DMS 273 (cell line): Measurements from ENCODE around the gene ZNF215.
"Not testable (repeated sequence)": the region's sequence is repeated elsewhere in the genome, so short reads cannot be mapped to it uniquely, and the experiment has no call there.

Experiments used
- DNase-seq: peaks from one replicate; lab custom pipeline; 2025; ENCODE audit not compliant: unreplicated experiment; lab: John Stamatoyannopoulos, UW

The ZNF215 gene

DNA sequence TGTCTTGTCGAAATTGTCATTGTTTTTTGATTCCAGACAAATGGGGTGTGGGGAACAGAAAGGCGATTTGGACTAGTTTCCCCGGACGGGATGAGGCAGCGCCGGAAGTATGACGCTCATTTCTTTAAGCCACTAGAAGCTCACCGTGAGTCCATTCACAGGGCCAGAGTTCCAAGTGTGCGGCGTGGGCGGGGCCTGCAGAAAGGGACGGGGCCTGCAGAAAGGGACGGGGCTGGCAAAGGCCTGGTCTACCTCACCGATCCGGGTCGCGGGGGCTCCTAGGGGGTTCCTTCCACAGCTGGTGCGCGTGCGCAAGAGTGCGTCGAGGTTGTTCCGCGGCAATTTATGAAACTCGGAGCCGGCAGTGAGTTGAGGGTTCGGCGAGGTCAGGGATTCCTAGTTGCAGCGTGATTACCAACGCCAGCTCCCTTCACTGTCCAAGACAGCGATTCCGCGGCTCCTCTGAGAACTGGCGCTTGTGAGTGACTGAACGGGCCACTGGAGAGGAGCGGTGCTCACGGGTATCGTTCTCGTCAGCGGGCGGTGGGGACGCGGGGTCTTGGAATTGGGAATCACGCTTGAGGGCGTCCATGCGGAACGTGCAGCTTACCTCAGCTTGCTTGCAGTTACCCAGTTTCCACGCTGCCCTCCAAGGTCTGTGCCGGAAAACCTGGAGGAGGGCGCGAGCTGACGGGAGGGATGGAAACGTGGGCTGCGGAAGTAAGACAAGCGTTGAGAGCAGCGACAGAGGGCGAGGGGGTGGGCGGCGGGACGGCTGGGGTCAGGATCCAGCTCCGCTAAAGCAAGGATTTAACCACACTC lies at the start of gene ZNF215:
Gene ZNF215 (plus strand): TSS at position 219 of the 822 bp plus-strand sequence. CDS start 5,847 bp downstream, outside the sequence.
- DNase-seq = peak; percentile 15

DNA sequence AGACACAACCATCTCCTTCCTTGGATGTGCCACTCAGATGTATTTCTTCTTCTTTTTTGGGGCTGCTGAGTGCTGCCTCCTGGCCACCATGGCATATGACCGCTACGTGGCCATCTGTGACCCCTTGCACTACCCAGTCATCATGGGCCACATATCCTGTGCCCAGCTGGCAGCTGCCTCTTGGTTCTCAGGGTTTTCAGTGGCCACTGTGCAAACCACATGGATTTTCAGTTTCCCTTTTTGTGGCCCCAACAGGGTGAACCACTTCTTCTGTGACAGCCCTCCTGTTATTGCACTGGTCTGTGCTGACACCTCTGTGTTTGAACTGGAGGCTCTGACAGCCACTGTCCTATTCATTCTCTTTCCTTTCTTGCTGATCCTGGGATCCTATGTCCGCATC lies 49.3 kb upstream of the ZNF215 start:
- DNase-seq = no peak

DNA sequence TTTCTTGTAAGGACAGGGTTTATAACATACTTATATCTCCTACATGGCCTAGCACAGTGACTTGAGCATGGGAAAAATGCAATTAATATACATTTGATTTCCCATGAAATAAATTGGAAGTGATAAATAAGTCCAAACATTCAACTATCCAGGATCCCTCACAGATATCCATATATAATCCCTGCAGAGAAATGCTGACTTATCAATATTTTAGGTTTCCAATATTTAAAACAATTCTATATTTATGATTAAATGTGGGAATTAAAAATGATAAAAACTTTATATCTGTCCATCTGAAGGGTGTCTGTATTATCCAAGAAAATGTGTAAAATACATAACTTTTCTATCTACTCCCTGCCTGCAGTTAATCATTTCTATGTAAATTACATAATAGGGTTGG lies 43.5 kb upstream of the ZNF215 start:
- no peak for DNase-seq

DNA sequence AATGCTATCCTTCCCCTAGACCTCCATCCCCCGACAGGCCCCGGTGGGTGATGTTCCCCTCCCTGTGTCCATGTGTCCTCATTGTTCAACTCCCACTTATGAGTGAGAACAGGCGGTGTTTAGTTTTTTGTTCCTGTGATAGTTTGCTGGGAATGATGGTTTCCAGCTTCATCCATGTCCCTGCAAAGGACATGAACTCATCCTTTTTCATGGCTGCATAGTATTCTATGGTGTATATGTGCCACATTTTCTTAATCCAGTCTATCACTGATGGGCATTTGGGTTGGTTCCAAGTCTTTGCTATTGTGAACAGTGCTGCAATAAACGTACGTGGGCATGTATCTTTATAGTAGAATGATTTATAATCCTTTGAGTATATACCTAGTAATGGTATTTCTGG lies 38.5 kb upstream of the ZNF215 start:
- not testable (repeated sequence) for DNase-seq

DNA sequence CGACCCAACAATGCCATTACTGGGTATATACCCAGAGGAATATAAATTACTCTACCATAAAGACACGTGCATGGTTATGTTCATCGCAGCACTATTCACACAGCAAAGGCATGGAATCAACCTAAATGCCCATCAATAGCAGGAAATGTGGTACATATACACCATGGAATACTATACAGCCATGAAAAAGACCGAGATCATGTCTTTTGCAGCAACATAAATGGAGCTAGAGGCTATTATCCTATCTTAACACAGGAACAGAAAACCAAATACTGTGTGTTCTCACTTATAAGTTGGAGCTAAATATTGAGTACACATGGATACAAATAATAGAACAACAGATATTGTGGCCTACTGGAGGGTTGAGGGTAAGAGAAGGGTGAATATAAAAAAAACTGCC lies 37.4 kb upstream of the ZNF215 start:
- DNase-seq = no peak

DNA sequence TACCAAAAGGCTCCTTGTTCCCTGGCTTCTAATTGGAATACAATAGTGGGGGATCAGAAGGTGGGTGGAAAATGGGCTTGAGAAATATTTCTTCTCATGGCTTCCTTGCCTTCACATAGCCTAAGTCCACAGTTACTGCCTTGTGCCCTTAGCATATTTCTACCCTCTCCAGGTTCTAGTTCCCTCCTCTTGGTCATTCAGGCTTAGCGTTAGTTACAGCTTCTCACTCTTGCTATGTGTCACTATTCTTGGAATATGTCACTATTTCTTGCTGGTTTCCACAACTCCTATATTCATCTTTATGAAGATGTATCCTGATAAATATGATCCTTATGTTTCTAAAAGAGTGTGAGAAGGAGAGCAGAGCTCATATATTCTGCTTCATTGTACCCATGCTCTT lies 36.4 kb upstream of the ZNF215 start:
- no peak for DNase-seq

DNA sequence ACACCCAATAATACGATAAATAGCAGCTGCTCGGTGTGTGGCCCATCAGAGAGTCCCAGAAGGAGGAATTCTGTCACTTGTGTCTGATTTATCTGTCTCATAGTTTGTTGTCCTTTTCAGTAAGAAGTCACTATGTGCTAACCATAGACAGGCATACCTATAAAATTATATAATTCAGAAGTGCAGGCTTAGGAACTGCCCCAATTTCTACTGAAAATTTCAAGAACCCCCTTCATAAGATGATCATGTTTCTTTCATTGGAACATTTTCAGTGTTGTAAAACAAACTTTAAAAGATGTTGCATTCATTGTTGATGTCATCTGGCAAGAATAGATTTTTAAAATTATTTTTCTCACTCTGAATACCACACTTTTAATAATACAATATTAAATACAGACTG lies 33.8 kb upstream of the ZNF215 start, which contains the start of gene OR2D2:
Gene OR2D2 (minus strand): TSS at position 101 of the 400 bp plus-strand sequence. CDS start 0 bp downstream, at position 101.
- no peak for DNase-seq

DNA sequence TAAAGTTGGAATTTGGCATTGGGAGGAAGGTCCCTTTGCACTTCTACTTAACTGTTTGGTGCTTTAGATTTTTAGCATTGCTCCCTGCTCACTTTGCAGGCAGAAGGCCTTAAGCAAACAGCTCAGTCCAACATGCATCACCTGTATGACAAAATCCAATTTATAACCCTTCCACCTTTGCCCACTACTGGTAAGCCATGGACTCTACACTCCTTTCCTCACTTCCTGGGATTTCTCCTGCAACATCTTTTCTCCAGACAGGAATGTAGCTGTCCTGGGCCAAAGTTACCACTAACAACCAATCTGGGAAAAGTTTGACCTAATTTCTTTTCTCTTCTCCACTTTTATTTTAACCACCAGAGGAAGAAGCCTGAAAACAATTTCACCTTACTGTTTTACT lies 32.1 kb upstream of the ZNF215 start:
- DNase-seq = no peak

DNA sequence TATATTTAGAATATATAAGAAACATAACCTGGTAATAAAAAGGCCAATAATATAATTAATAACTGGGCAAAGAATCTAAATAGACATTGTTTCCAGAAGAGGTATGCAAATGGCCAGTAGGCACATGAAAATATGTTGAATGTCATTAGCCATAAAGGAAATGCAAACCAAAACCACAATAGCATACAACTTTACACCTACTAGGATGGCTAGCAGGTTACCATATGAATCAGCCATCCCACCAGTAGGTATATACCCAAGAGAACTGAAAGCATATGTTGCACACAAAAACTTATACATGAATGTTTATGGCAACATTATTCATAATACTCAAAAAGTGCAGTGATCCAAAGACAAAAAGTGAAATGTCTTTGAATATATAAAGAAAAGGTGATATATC lies 31.2 kb upstream of the ZNF215 start:
- no peak for DNase-seq

DNA sequence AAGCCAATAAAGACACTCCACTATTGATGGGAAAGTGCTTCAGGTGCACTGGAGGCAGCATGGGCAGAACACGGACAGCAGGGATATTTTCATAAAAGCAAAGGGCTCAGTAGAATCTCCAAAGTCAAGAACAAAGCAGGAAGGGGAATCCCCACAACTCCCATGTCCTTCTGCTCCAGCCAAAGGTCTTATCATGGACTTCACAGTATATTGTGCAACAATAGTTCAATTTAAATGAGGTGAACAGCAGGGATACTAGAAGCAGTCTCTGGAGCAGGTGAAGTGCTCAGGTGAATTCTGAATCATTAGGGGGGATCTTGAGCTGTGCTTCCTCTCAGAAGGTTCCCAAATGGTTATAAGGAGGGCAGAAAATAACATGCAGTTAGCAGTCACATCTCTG lies 27.3 kb upstream of the ZNF215 start:
- DNase-seq = no peak

DNA sequence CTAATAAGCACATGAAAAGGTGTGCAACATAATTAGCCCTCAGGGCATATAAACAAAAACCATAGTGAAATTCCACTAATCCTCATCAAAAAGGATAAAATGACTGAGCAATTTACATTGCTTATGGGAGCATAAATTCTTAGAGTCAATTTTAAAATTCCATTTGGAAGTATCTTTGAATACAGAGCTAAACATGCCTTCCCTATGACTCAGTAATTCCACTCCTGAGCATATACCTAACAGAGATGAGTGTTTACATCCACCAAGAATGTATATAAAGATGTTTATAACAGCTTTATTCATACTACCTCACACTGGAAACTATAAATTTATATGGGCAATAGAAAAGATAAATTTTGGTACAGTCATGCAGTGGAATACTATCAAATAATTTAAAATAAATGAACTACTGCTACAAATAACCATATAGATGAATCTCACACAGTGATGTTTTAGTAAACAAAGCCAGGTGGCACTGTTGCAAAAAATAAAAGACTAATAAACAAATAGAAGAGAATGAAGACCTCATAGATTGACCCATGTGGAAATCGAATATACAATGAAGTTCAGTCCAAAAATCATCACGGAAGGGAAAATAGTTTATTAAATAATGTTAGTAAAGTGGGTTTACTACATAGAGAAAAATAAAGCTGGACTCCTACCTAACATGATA lies 25.8 kb upstream of the ZNF215 start:
- DNase-seq = no peak

DNA sequence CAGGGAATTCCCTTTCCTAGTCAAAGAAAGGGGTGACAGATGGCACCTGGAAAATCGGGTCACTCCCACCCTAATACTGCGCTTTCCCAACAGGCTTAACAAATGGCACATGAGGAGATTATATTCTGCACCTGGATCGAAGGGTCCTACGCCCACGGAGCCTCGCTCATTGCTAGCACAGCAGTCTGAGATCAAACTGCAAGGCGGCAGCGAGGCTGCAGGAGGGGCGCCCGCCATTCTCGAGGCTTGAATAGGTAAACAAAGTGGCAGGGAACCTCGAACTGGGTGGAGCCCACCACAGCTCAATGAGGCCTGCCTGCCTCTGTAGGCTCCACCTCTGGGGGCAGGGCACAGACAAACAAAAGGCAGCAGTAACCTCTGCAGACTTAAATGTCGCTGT lies 21.4 kb upstream of the ZNF215 start:
- DNase-seq = not testable (repeated sequence)

DNA sequence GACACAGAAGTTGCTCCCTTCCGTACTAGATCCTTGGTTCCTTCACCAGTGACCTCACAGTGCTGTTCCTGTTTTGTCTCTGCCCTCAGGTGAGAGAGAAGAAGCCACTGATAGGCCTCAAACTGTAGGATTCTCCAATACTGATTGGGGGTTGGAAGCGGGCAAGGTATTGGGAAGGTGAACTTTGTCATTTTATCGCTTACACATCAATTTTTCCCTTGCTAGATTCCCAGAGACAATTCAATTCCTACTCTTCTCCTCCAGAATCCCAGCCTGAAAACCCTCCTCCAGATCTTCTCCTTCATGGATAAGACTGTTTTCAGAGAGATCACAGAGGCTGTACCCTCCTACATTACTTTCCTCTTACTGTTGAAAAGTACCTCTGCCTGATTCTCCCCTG lies 14.8 kb upstream of the ZNF215 start:
- DNase-seq = no peak

DNA sequence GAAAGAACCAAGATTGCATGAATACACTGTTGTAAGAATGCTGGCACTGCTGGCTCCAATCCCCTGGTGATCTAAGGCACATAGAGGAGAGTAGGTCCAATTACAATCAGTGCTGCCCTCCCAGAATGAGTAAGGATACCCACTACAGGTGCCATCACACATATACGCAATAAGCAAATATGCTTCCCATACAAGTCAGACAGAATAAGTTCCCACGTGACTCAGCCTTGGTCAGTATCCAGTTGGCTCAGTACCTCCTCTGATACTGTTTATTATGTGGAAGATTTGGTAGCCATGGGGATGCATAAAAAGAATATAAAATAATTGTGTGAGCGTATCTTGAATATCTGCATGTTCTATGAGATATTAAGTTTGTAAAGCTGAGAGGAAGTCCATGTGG lies 14.3 kb upstream of the ZNF215 start:
- DNase-seq = no peak

DNA sequence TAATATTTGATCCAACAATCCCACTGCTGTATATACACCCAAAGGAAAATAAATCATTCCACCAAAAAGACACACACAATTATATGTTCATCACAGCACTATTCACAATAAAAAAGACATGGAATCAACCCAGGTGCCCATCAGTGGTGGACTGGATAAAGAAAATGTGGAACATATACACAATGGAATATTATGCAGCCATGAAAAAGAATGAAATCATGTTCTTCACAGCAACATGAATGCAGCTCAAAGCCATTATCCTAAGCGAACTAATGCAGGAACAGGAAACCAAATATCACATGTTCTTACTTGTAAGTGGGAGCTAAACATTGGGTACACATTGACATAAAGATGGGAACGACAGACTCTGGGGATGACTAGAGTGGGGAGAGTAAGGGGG lies 6.5 kb upstream of the ZNF215 start:
- no peak for DNase-seq

DNA sequence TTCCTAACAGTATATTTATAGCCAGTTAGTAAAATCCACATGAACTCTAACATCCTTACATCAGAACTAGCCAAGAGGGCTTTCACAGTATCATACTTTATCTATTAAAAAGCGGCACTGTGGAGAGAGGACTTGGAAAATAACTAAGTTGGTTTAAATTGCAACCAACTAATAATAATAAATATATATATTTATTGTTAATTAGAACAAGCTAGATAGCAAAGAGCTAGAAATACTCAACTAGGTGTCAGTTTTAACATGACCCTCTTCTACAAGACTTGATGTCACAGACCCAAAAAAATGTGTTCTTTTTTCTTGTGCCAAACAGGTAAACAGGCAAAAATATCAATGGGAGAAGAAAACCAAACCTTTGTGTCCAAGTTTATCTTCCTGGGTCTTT lies 5.5 kb upstream of the ZNF215 start, which contains the start of gene OR2D3:
Gene OR2D3 (plus strand): TSS at position 301 of the 400 bp plus-strand sequence. CDS start 0 bp downstream, at position 301.
- no peak for DNase-seq

DNA sequence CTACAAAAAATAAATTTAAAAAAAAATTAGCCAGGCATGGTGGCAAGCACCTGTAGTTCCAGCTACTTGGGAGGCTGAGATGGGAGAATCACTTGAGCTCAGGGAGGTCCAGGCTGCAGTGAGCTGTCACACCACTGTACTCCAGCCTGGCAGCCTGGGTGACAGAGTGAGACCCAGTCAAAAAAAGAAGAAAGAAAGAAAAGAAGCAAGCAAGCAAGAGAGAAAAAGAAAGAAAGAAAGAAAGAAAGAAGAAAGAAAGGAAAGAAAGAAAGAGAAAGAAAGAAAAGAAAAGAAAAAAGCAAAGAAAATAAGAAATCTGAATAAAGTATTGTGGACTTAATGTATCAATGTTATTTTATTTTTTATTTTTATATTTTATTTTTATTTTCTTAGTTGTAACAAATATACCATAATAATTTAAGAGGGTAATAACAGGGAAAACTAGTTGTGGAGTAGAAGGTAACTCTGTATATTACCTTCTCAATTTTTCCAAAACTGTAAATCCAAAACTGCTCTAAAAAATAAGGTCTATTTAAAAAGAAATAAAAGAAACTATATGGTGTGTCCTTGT lies 1.1 kb upstream of the ZNF215 start:
- DNase-seq = no peak

DNA sequence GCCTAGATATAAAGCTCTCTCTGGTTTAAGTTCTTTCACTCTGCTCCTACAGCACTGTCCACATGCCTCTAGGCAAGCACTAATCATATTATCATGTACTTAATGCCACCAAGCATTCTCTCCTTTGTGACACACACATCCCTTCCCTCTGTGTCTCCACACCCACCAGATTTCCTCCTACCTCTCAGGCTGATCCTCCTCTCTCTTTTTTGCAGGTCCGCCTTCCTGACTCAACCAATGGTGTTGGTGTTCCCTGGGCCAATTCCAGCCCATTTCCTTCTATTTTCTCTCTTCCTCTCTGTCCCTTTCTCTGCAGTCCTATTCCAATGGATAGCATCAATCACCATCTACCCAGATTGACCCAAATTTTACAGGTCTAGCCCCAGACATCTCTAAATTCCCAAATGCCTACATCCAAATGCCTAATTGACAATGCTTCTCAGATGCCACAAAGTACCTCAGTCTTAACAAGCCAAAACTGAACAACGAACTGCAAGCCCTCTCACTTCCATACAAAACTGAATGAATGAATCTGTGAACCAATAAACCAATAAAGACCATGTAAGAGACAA lies 504 bp upstream of the ZNF215 start:
- no peak for DNase-seq

DNA sequence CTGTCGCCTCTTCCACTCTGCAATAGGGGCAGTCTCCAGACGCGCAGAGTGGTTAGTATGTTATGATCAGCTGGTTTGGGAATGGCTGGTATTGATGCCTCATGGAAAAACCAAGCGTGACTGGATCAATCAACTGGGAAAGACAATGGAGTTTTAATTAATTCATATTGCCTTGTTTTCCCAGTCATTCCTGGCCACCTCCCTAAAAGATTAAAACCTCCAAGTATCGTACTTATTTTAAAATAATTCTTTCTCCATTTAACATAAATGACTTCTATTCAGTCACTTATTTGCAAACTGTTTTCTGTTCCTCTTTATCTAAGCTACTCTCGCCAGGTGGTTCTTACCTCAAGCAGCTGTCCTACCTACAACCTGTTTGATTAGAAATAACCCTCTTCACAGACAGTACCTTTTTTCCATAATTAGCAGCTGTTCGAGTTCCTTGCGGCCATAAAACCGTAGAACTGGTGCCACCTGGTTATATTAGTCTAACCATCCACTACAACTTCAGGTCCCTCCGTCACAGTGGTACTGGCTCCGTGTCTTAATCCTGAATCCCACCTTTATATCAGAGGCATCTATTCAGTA lies 898 bp downstream of the ZNF215 start:
- no peak for DNase-seq

DNA sequence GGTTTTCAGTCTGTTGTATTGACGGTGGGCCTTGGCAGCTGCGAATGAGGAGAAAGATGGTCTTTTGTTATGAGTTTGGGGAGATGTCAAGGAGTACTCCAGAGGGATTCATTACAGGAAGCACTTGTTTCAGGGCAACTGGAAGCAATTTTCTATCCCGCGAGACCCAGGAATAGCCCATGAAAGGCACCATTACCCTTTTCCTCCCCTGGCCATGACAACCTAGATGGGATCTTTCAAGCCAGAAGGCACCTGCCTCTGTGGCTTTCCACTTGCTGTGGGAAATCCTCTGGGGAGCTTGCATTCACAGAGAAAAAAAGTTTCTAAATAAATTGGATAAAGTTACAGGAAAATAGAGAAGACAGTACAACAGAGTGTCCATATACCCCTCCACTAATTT lies 2.7 kb downstream of the ZNF215 start:
- DNase-seq = no peak

DNA sequence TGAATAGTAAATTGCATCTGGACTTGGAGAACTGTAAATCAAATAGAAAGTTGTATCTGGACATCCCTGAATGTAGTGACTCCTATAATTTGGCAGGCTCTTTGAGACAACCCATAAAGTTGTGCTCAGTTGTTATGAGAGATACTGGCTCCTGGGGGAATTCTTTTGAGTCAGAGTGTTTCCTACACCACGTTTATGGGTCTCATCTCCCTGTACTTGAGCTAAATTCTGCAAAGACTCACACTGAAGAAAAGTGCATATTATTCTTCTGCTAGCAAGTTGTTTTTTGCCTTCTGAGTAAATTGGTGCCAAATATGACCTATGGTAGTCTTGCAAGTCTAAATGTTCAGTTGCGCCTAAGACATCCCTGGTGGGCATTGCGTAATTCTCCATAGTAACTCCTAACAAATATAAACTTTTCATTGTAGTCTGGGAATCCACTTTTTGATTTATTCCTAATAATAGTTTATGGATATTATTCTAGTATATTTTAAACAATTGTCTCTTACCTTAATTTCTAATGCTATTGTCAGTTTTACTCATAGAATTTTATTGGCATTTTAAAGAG lies 5.0 kb downstream of the ZNF215 start:
- no peak for DNase-seq
